HK-2 (cell line): ENCODE data around the gene TTC39C.
A peak's percentile ranks its signal among the peaks of the same experiment; 100 is the strongest.
"Not testable (repeated sequence)": the region's sequence is repeated elsewhere in the genome, so short reads cannot be mapped to it uniquely, and the experiment has no call there.

Experiments used
- DNase-seq: peaks from one replicate; pipeline ENCODE4 v3.0.0-alpha.2; 2018; ENCODE audit not compliant: unreplicated experiment

The TTC39C gene

DNA sequence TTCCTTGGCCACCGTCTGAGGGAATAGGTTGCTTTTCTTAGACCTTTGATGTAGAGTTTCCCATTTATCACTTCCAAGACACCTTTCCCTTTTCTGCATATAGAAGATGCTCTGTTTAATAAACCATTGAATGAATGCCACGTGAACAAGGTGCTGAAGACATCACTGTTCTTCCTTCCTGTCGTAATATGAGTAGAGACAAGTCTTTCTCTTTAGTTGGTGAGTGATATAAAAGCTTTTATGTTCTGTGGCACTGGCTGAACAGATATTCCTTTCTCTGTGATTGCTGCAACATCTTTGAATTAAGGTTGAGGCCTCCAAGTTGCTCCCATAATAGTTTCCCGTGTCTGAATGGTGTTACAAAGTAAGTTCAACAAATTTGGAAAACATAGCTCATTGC, 38.7 kb downstream of the TTC39C start:
- no peak for DNase-seq

DNA sequence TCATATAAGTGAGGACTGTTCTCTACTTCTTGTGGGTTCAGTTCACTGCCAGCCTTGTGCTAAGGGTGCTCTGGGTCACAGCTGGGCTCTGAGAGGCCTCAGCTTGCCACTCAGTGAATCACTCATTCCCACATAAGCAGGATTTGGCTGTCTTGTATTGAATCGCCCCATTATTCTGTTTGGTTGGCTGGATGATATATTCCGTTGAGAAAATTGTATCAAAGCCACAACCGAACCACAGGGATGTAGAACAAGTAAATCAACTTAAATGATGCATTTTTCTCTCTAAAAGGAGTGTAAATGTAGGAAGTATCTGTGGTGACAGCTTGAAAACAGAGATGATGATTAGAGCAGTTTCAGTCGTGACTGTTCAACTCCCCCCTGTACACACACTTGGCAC, 39.6 kb downstream of the TTC39C start:
- no peak for DNase-seq

DNA sequence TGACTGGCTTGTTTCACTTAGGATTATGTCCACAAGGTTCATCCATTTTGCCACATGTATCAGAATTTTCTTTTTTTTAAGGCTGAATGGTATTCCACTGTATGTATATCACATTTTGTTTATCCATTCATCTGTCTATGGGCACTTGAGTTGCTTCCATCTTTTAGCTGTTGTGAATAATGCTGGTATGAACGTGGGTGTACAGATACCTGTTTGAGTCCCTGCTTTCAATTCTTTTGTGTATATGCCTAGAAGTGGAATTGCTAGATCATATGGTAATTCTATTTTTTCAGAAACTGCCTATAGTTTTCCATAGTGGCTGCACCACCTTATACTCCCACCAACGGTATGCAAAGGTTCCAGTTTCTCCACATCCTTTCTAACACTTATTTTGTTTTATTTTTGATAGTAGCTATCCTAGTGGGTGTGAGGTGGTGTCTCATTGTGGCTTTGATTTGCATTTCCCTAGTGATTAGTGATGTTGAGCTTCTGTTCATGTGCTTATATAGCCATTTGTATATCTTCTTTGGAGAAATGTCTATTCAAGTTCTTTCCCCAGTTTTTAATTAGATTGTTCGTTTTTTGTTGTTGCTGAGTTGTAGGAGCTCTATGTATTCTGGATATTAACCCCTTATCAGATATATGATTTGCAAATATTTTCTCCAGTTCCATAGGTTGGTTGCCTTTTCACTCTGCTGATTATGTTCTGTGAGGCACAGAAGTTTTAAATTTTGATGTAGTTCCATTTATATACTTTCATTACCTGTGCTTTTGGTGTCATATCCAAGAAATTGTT, 40.7 kb downstream of the TTC39C start:
- DNase-seq = no peak

DNA sequence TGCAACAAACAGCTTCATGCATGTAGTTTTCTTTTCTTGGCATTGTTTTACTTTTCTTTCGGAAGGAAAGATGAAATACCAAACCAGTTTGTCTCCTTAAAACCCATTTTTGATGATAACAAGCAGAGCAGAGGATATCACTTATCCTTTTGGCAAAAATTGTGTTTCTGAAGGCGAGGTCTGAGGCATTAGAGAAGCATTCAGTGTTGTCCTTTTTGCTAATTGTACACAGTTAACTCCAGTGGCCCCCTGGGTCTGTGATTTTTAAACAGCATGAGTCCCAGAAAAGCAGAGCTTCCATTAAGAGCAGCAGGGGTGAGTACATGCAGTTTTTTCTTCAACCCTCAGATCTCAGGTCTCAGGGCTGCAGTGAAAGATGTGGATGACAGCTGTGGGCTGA, 41.3 kb downstream of the TTC39C start:
- DNase-seq = no peak

- no peak for DNase-seq
Measured at GRCh38 chr18:24056506-24056905, 42.0 kb downstream of the TTC39C start.

DNA sequence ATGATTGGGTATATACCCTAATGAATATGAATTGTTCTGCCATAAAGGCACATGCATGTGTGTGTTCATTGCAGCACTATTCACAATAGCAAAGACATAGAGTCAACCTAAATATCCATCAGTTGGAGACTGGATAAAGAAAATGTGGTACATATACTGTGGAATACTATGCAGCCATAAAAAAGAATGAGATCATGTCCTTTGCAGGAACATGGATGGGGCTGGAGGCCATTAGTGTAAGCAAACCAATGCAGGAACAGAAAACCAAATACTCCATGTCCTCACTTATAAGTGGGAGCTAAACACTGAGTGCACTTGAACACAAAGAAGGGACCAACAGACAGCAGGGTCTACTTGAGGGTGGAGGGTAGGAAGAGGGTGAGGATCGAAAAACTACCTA, 43.2 kb downstream of the TTC39C start:
- no peak for DNase-seq

DNA sequence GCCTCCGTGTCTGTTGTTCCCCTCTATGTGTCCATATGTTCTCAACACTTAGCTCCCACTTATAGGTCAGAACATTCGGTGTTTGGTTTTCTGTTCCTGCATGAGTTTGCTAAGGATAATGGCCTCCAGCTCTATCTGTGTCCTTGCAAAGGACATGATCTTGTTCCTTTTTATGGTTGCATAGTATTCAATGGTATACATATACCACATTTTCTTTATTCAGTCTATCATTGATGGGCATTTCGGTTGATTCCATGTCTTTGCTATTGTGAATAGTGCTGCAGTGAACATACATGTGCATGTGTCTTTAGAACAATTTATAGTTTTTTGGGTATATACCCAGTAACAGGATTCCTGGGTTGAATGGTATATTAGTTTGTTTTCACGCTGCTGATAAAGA, 44.8 kb downstream of the TTC39C start:
- DNase-seq = not testable (repeated sequence)

- DNase-seq = no peak
Measured at GRCh38 chr18:24060644-24061043, 46.1 kb downstream of the TTC39C start.

DNA sequence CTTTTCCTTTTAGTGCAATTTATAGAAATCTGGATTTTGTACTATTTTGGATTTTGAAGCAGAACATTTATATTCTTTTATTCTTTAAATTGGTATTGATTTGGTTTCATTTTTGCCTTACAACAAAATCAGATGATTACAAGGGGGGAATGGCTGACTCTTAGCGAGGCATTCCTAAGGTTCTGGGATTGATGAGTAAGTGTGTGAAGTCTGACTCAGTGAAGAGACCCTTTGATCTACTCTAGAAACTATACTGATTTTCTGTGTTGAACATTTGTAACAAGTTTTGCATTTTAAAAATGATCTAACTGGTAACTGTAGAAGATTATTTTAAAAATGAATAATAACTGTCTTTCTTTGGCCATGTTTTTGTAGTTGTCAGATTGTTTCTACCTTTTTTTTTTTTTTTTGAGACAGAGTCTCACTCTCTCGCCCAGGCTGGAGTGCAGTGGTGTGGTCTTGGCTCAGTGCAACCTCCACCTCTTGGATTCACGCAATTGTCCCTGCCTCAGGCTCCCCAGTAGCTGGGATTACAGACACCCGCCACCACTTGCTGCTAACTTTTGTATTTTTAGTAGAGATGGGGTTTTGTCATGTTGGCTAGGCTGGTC, 48.7 kb downstream of the TTC39C start:
- no peak for DNase-seq

- DNase-seq = no peak
Measured at GRCh38 chr18:24064391-24065100, 50.0 kb downstream of the TTC39C start.

DNA sequence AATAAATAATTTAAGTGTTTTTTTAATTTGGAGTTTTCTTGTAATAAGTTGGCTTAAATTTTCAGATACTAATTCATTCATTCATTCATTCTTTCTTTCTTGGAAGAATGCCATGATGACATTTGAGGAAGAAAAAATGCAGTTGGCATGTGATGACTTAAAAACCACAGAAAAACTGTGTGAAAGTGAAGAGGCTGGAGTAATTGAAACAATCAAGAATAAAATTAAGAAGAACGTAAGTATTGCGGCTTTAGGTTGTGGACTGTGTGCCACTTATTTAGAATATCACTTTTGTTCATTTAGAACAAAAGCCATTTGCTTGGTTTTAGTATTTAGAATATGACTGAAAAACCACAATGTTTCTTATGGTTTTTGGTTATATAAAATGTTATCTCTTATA, 51.4 kb downstream of the TTC39C start:
- DNase-seq = no peak

DNA sequence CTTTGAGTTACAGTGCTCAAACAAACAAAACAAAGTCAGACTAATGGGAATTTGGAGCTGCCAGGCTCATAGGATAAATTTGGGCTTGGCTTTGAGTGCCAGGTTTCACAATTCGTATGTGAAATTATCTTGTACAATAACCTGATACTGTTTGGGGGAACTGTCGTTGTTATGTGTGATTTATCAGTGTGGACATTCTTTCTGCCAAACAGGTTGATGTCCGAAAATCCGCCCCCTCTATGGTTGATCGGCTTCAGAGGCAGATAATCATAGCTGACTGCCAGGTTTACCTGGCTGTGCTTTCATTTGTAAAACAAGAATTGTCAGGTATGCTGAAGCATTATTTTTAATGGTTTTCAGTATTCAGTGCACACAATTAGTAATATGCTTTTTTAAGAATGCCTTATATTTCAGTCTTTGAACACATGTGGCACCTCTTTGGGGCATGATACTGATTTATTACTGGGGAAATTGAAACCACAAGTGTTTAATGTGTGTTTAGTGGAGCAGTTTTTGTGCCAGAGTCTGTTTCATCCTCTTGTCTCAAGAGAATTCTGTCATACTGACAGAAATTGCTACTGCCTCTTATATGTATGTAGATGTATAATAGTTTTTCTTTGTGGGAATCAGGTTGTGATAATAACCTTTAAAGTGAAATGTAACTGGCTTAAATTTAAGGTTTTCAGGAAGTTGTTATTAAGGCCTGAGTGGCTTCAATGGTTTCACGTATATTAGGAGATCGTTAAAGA, 54.6 kb downstream of the TTC39C start:
- DNase-seq = no peak

GRCh38 chr18:24071029-24071428, 56.5 kb downstream of the TTC39C start:
- no peak for DNase-seq

- no peak for DNase-seq
Measured at GRCh38 chr18:24071779-24072178, 57.2 kb downstream of the TTC39C start.

DNA sequence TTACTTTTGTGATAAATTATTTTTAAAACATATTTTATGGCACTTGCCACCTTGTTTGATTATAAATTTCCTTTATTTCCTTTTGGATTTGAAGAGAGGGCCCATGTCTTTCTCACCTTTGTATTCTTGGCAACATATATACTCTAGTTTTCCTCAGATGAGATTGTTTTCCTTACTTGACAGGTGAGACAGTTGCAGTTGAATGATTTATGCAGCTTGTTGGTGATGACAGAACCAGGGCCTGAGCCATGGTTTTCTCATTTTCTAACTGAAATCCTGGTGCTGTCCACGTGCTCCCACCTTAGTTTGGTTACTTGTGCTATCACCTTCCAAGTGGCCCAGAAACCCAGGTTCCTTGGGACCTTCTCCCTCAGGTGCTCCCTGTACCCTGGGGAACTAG, 58.2 kb downstream of the TTC39C start:
- no peak for DNase-seq

- DNase-seq = no peak
Measured at GRCh38 chr18:24073791-24074190, 59.2 kb downstream of the TTC39C start.

DNA sequence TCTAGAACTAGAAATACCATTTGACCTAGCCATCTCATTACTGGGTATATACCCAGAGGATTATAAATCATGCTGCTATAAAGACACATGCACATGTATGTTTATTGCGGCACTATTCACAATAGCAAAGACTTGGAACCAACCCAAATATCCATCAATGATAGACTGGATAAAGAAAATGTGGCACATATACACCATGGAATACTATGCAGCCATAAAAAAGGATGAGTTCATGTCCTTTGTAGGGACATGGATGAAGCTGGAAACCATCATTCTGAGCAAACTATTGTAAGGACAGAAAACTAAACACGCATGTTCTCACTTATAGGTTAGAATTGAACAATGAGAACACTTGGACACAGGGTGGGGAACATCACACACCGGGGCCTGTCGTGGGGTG, 60.2 kb downstream of the TTC39C start:
- DNase-seq = not testable (repeated sequence)

- peak; percentile 77 for DNase-seq
Measured at GRCh38 chr18:24075767-24076597, 61.4 kb downstream of the TTC39C start.

DNA sequence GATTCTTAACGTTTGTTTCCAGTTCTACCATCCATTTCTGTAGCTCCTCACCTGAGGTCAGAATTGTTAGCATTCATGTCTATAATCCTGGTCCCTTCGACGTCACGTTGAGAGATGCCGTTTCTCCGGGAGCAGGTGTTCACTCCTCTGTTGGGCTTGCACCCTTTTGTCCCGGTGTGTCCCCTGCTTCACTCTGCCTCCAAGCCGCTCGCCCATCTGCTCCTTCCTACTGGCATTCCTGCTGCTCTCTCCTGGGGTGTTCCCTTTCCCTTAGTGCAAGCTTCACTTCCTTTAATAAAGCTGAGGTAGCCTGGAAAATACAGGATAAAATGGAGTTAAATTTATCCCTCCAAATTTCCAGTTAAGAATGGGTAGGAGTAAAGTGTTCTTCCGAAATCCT, 62.4 kb downstream of the TTC39C start:
- no peak for DNase-seq

- DNase-seq = no peak
Measured at GRCh38 chr18:24078391-24078790, 63.8 kb downstream of the TTC39C start.

DNA sequence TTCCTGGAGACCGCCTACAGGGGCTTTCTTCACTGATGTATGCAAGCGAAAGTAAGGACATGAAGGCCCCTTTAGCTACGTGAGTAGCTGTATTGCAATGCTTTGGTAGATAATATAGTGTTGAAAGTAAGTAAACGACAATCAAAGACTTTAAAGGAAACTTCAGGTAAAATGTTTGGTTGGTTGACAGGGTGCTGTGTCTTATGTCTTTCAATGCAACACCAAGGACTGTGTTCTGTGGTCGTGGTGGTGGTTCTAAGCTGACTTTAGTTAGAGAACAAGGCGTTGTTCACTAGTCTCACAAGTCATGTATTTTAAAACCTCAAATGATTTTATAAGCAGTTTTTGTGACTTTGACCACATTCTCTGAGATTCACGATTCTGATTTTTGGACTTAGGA, 66.3 kb downstream of the TTC39C start:
- no peak for DNase-seq
